ENCODE results near the gene CTDSP1.

- TF ChIP-seq, protein P1, sequence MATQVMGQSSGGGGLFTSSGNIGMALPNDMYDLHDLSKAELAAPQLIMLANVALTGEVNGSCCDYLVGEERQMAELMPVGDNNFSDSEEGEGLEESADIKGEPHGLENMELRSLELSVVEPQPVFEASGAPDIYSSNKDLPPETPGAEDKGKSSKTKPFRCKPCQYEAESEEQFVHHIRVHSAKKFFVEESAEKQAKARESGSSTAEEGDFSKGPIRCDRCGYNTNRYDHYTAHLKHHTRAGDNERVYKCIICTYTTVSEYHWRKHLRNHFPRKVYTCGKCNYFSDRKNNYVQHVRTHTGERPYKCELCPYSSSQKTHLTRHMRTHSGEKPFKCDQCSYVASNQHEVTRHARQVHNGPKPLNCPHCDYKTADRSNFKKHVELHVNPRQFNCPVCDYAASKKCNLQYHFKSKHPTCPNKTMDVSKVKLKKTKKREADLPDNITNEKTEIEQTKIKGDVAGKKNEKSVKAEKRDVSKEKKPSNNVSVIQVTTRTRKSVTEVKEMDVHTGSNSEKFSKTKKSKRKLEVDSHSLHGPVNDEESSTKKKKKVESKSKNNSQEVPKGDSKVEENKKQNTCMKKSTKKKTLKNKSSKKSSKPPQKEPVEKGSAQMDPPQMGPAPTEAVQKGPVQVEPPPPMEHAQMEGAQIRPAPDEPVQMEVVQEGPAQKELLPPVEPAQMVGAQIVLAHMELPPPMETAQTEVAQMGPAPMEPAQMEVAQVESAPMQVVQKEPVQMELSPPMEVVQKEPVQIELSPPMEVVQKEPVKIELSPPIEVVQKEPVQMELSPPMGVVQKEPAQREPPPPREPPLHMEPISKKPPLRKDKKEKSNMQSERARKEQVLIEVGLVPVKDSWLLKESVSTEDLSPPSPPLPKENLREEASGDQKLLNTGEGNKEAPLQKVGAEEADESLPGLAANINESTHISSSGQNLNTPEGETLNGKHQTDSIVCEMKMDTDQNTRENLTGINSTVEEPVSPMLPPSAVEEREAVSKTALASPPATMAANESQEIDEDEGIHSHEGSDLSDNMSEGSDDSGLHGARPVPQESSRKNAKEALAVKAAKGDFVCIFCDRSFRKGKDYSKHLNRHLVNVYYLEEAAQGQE (IDR thresholded peaks at IDR 0.05; ENCODE audit: low read depth) = no peak
- TF ChIP-seq TAF1 (IDR thresholded peaks at IDR 0.05; ENCODE audit: low read depth) (no peak), RAD21 (IDR thresholded peaks at IDR 0.05; ENCODE audit: low read depth) (no peak), YY1 (IDR thresholded peaks at IDR 0.05; ENCODE audit: low read depth) (no peak), EP300 (IDR thresholded peaks at IDR 0.05; ENCODE audit: borderline replicate concordance) (no peak), ZBTB7A (IDR thresholded peaks at IDR 0.05; ENCODE audit: low read depth) (no peak), CEBPB (IDR thresholded peaks at IDR 0.05) (no peak), NFIC (IDR thresholded peaks at IDR 0.05) (no peak), TEAD4 (IDR thresholded peaks at IDR 0.05) (no peak), CREB1 (IDR thresholded peaks at IDR 0.05; ENCODE audit: low read depth) (no peak), EGR1 (IDR thresholded peaks at IDR 0.05) (no peak)
- TF ChIP-seq, protein P2, sequence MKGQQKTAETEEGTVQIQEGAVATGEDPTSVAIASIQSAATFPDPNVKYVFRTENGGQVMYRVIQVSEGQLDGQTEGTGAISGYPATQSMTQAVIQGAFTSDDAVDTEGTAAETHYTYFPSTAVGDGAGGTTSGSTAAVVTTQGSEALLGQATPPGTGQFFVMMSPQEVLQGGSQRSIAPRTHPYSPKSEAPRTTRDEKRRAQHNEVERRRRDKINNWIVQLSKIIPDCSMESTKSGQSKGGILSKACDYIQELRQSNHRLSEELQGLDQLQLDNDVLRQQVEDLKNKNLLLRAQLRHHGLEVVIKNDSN (IDR thresholded peaks at IDR 0.05) = no peak
- TF ChIP-seq, protein P3, sequence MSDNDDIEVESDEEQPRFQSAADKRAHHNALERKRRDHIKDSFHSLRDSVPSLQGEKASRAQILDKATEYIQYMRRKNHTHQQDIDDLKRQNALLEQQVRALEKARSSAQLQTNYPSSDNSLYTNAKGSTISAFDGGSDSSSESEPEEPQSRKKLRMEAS (IDR thresholded peaks at IDR 0.05) = no peak
These were observed 4.6 kb upstream of the CTDSP1 start for GRCh38 chr2:218395090-218395444.

Data from Ishikawa (cell line).